Gastrocnemius medialis (tissue), 4 donors: ENCODE results near the gene ACTN4.
"Not testable (repeated sequence)": the region's sequence is repeated elsewhere in the genome, so short reads cannot be mapped to it uniquely, and the experiment has no call there.

Experiments
- CTCF ChIP-seq, 5 experiments: fragments of 450-650 bp in 3 of 5; fragments of 200-600 bp in 2 of 5; sonication (generic) in 2 of 5; IDR thresholded peaks in 4 of 5; conservative IDR thresholded peaks in 1 of 5; 1 replicate in 4 of 5; 2 replicates in 1 of 5; pipeline ENCODE4 v1.5.1; 2016 to 2019; ENCODE audit warnings: antibody characterized with exemption in 5 of 5, mild to moderate bottlenecking in 3 of 5, moderate library complexity in 3 of 5
- POLR2A ChIP-seq, 2 donors: fragments of 450-650 bp; IDR thresholded peaks; one replicate each; pipeline ENCODE4 v1.6.1; 2017; ENCODE audit warnings: antibody characterized with exemption in 2 of 2, mild to moderate bottlenecking in 2 of 2, moderate library complexity in 2 of 2

- not testable (repeated sequence) for TF ChIP-seq POLR2A (IDR thresholded peaks at IDR 0.05); CTCF (IDR thresholded peaks at IDR 0.05 in 4 of 5, conservative IDR thresholded peaks at IDR 0.05 in 1 of 5)
Observed at GRCh38 chr19:38761884-38762389, 114.5 kb downstream of the ACTN4 start.
